Heart left ventricle (tissue), 16 donors: Measurements from ENCODE around the gene PCDHAC2. TPM values are rescaled to one million over a fixed set of nuclear protein-coding genes. Genes with fewer than 3 reads are reported as not detected.

Experiments used
- ATAC-seq, 4 donors: fragments of 200-7000 bp; cut with Tn5 transposase; one replicate each; pipeline ENCODE4 v1.9.1; 2020 to 2022; ENCODE audit warnings: moderate library complexity in 4 of 4, mild to moderate bottlenecking in 3 of 4, moderate number of reproducible peaks in 1 of 4
- DNase-seq, 5 donors: peaks; one replicate each; pipeline ENCODE4 v3.0.0-alpha.2; 2020
- H3K27ac ChIP-seq, 12 donors: fragments of 200-600 bp; sonication (generic) in 4 of 12; one replicate each; pipeline versions ENCODE4 v1.5.0 to v1.8.0; 2016 to 2022; ENCODE audit warnings: mild to moderate bottlenecking in 2 of 12
- H3K27me3 ChIP-seq, 9 donors: fragments of 200-600 bp; sonication (generic) in 2 of 9; one replicate each; pipeline versions ENCODE4 v1.5.1 to v1.8.0; 2016 to 2022; ENCODE audit warnings: mild to moderate bottlenecking in 3 of 9
- H3K36me3 ChIP-seq, 9 donors: fragments of 200-600 bp; sonication (generic) in 2 of 9; one replicate each; pipeline versions ENCODE4 v1.5.0 to v1.8.0; 2018 to 2022; ENCODE audit warnings: mild to moderate bottlenecking in 2 of 9
- H3K4me1 ChIP-seq, 12 donors: fragments of 200-600 bp; sonication (generic) in 4 of 12; one replicate each; pipeline versions ENCODE4 v1.5.0 to v1.8.0; 2016 to 2022; ENCODE audit warnings: mild to moderate bottlenecking in 3 of 12
- H3K4me3 ChIP-seq, 12 donors: fragments of 200-600 bp; sonication (generic) in 4 of 12; one replicate each; pipeline versions ENCODE4 v1.5.0 to v1.8.0; 2017 to 2022; ENCODE audit warnings: mild to moderate bottlenecking in 9 of 12, moderate library complexity in 4 of 12
- H3K9me3 ChIP-seq, 12 donors: fragments of 200-600 bp; sonication (generic) in 4 of 12; one replicate each; pipeline versions ENCODE4 v1.5.0 to v1.8.0; 2016 to 2022; ENCODE audit warnings: mild to moderate bottlenecking in 1 of 12
- POLR2A ChIP-seq, 2 donors: fragments of 450-650 bp; IDR thresholded peaks; one replicate each; pipeline ENCODE4 v1.6.1; 2017; ENCODE audit warnings: antibody characterized with exemption in 2 of 2, mild to moderate bottlenecking in 2 of 2, moderate library complexity in 2 of 2
- WGBS, 4 donors: extraction: QIAGEN DNeasy Blood & Tissue Kit in 2 of 4; methylation state at CpG; one replicate each; pipeline versions ENCODE4 v1.1.5 to v1.1.7; 2013 to 2018; 5-methylcytosine and 5-hydroxymethylcytosine counted together
- intact Hi-C, 10 donors: fragments of 100-400 bp; cut with DNase I; formaldehyde crosslinking; loops; one replicate each; pipeline versions ENCODE4 v1.11.1 to v1.14.2; 2022
- polyA plus RNA-seq, 2 donors: library from polyadenylated mRNA; stranded (reverse); fragments of 200-250 nt; gene quantifications; one replicate each; pipeline ENCODE4 v1.2.3, GENCODE V29; 2013
- total RNA-seq, 9 donors: library from RNA; depleted of rRNA in 2 of 9; stranded (reverse); fragments of >200 nt in 2 of 9; fragmentation: NEBNext Ultra II Directional in 3 of 9; extraction: Animal tissue kit (Norgen Biotek cat#: 25700) in 3 of 9; gene quantifications; one replicate each; pipeline versions ENCODE4 v1.1.0 to v1.2.4, GENCODE V29; 2016 to 2023
- TF ChIP-seq, protein P1 (sequence below), 12 donors: fragments of 200-600 bp; sonication (generic) in 4 of 12; IDR thresholded peaks; one replicate each; pipeline versions ENCODE4 v1.5.0 to v1.8.0; 2018 to 2022; ENCODE audit warnings: antibody characterized with exemption in 12 of 12, mild to moderate bottlenecking in 5 of 12
- donor health status: ischemic (EF 13 %, LVEDD 7.1; RV severe dilation, severe dysfunction).
- donor health status: healthy with polysubstance abuse.
- donor health status: DM: no; HTN: yes; CAD: no.
- donor health status: DM: no; HTN: no; CAD: no.
- donor health status: ischemic (EF 25% LVEDD 6.9; RV normal size, moderate dysfunction).
- donor health status: ischemic (EF 25% LVEDD 5.7; RV mildly dilated, moderate dysfunction).
- donor health status: healthy.
- donor health status: DM: yes; HTN: yes; CAD: no.
- donor health status: ischemic (EF 35%, LVEDD 5.7; RV mildly dilated, moderate dysfunction).
- donor health status: nonischemic (EF 11% LVEDD 7.7; RV severe dilation, severe dysfunction).
- donor health status: DM: yes; HTN: yes; CAD: no.
- donor health status: PGD.
- donor health status: ischemic (EF 29% LVEDD 5.4; RV normal size, mild dysfunction).
- donor health status: nonischemic (EF 23%, LVEDD 6.1; RV moderate dilation, normal function).

Gene PCDHAC2
- total and polyA plus RNA-seq, 11 donors: 0.07 to 2.2 (median 0.40) TPM; not detected in 1

DNA sequence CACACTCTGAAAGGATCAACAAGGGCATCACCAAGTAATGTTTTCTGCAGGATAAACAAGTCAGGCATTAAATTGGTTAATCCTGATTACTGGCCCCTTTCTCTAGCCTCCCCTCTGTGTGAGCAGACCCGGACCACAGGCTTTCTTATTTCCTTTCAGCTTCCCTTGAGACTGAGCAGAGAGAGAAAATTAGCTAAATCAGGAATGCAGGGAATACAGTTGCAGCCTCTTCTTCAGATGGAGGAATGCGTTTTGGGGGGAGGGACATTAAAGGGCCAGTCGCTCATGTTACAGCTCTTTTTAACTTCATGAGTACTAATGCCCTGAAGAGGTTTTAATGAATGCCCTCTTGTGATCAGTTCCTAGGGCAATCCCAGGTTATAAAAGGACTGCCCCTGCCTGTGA lies 19.8 kb downstream of the PCDHAC2 start:
- TF ChIP-seq, protein P1, sequence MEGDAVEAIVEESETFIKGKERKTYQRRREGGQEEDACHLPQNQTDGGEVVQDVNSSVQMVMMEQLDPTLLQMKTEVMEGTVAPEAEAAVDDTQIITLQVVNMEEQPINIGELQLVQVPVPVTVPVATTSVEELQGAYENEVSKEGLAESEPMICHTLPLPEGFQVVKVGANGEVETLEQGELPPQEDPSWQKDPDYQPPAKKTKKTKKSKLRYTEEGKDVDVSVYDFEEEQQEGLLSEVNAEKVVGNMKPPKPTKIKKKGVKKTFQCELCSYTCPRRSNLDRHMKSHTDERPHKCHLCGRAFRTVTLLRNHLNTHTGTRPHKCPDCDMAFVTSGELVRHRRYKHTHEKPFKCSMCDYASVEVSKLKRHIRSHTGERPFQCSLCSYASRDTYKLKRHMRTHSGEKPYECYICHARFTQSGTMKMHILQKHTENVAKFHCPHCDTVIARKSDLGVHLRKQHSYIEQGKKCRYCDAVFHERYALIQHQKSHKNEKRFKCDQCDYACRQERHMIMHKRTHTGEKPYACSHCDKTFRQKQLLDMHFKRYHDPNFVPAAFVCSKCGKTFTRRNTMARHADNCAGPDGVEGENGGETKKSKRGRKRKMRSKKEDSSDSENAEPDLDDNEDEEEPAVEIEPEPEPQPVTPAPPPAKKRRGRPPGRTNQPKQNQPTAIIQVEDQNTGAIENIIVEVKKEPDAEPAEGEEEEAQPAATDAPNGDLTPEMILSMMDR (IDR thresholded peaks at IDR 0.05): no peak
- TF ChIP-seq POLR2A (IDR thresholded peaks at IDR 0.05): no peak
- 6 to 12% (median 8%) methylated on average over 2 to 3 of the region's 3 CpGs for WGBS, 4 donors
- Histone ChIP-seq H3K36me3 (no peaks in the 10 kb centered on the region), H3K9me3 (no peaks in the 10 kb centered on the region), H3K4me1 (no peaks in the 10 kb centered on the region), H3K27ac (no peak overlapping the region), H3K27me3 (peaks cover 0 to 10% (median 0%) of the 10 kb centered on the region in 9 donors), H3K4me3 (no peak overlapping the region)
- ATAC-seq: no peak
- DNase-seq: no peak
- intact Hi-C loops: no loop called here

GRCh38 chr5:140988100-140988499 lies 21.8 kb downstream of the PCDHAC2 start:
- no peaks in the 10 kb centered on the region for H3K36me3 ChIP-seq
- ATAC-seq (no peak), DNase-seq (no peak)
- H3K9me3 ChIP-seq: no peaks in the 10 kb centered on the region
- intact Hi-C loops: no loop called here
- H3K4me3 ChIP-seq: no peak overlapping the region
- H3K27me3 ChIP-seq: peaks cover 0 to 14% (median 0%) of the 10 kb centered on the region in 9 donors
- TF ChIP-seq, protein P1 (IDR thresholded peaks at IDR 0.05): no peak
- TF ChIP-seq POLR2A (IDR thresholded peaks at IDR 0.05): no peak
- H3K4me1 ChIP-seq: no peaks in the 10 kb centered on the region
- WGBS, 4 donors: 54 to 60% (median 55%) methylated on average over 5 of the region's 5 CpGs
- H3K27ac ChIP-seq: no peak overlapping the region

GRCh38 chr5:140988608-140989007 lies 22.3 kb downstream of the PCDHAC2 start:
- H3K4me3 ChIP-seq: no peak overlapping the region
- no peak for TF ChIP-seq POLR2A (IDR thresholded peaks at IDR 0.05)
- TF ChIP-seq, protein P1 (IDR thresholded peaks at IDR 0.05): no peak
- H3K36me3 ChIP-seq: no peaks in the 10 kb centered on the region
- H3K27ac ChIP-seq: no peak overlapping the region
- H3K27me3 ChIP-seq: peaks cover 0 to 14% (median 0%) of the 10 kb centered on the region in 9 donors
- ATAC-seq: no peak
- no peaks in the 10 kb centered on the region for H3K4me1 ChIP-seq
- WGBS, 4 donors: 72 to 79% (median 76%) methylated on average over 5 of the region's 5 CpGs
- intact Hi-C loops: no loop called here
- no peaks in the 10 kb centered on the region for H3K9me3 ChIP-seq
- no peak for DNase-seq

- no peak for TF ChIP-seq POLR2A (IDR thresholded peaks at IDR 0.05)
- TF ChIP-seq, protein P1 (IDR thresholded peaks at IDR 0.05): no peak
- intact Hi-C loops: no loop called here
- Histone ChIP-seq H3K27ac (no peak overlapping the region), H3K4me1 (no peaks in the 10 kb centered on the region), H3K9me3 (no peaks in the 10 kb centered on the region), H3K36me3 (no peaks in the 10 kb centered on the region), H3K4me3 (no peak overlapping the region), H3K27me3 (peaks cover 0 to 14% (median 0%) of the 10 kb centered on the region in 9 donors)
- 57 to 66% (median 60%) methylated on average over 7 of the region's 7 CpGs for WGBS, 4 donors
- no peak for DNase-seq
- no peak for ATAC-seq
These were observed 23.2 kb downstream of the PCDHAC2 start for GRCh38 chr5:140989254-140990020.
